ENCODE measurements around the gene EGLN1.

DNA sequence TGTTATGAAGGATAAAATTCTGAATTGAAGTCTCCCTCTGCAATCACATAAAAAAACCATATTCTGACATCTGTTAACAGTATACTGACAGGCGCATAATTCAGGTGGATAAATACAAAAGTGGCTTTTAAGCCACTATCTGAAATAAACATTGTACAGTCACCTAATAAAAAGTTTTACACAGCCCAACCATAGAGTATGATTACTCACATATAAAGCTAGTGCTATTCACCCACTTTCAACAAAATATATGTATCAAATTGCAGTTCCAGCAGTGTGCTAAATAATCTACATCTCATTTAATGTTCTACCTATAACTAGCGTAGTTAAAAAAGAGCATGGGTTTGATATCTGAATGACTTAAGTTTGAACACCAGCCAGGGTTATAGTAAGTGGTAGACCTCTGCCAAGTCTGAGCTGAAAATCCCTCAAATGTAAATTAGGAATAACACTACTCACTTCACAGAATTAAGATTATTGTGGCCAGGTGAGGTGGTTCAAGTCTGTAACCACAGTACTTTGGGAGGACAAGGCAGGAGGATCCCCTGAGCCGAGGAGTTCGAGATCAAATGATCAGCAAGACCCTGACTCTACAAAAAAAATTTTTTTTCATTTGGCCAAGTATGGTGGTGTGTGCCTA is 3.9 kb downstream of the EGLN1 start:
- TF ChIP-seq POLR2A (IDR thresholded peaks at IDR 0.05) = no peak
- TF ChIP-seq, protein P1, sequence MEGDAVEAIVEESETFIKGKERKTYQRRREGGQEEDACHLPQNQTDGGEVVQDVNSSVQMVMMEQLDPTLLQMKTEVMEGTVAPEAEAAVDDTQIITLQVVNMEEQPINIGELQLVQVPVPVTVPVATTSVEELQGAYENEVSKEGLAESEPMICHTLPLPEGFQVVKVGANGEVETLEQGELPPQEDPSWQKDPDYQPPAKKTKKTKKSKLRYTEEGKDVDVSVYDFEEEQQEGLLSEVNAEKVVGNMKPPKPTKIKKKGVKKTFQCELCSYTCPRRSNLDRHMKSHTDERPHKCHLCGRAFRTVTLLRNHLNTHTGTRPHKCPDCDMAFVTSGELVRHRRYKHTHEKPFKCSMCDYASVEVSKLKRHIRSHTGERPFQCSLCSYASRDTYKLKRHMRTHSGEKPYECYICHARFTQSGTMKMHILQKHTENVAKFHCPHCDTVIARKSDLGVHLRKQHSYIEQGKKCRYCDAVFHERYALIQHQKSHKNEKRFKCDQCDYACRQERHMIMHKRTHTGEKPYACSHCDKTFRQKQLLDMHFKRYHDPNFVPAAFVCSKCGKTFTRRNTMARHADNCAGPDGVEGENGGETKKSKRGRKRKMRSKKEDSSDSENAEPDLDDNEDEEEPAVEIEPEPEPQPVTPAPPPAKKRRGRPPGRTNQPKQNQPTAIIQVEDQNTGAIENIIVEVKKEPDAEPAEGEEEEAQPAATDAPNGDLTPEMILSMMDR (IDR thresholded peaks at IDR 0.05) = no peak

Measured in thyroid gland (tissue), 4 donors.